HG03439 (cell line): ENCODE data around the gene ERN1.

Source experiments
- ATAC-seq: cut with Tn5 transposase; IDR thresholded peaks from one replicate; pipeline ENCODE4 v1.9.1; 2021; ENCODE audit warnings: mild to moderate bottlenecking, moderate library complexity; ENCODE audit not compliant: unreplicated experiment

The ERN1 gene

DNA sequence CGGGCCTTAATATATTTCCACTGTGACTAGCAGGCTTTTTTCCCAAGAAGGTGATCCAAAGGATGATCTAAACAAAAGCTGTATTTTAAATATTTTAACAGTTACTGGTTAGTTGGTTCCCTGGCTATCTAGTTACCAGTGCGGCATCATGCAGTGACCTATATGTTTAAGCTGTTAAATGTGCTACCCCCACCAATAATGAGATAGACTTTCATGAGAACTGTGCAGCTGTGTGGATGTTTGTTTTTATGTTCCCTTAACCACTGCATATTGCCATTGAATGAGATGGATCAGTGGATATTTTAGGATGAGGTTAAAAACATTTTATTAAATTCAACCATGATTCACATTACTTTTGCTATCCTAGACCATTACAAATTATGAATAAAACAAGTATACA lies 16.9 kb downstream of the ERN1 start:
- no peak for ATAC-seq

DNA sequence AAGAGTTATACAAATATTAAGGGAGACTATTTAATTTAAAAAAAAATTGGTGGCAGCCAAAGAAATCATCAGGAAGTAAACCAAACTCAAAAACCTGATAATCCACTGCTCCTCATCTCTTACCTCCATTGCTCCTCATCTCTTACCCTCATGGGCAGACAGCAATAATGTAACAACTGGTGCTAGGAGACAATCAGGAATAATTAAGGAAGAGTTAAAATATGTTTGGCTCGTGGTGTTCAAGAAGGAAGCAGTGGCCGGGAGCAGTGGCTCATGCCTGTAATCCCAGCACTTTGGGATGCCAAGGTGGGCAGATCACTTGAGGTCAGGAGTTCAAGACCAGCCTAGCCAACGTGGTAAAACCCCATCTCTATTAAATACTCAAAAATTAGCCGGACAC lies 18.1 kb downstream of the ERN1 start:
- no peak for ATAC-seq

DNA sequence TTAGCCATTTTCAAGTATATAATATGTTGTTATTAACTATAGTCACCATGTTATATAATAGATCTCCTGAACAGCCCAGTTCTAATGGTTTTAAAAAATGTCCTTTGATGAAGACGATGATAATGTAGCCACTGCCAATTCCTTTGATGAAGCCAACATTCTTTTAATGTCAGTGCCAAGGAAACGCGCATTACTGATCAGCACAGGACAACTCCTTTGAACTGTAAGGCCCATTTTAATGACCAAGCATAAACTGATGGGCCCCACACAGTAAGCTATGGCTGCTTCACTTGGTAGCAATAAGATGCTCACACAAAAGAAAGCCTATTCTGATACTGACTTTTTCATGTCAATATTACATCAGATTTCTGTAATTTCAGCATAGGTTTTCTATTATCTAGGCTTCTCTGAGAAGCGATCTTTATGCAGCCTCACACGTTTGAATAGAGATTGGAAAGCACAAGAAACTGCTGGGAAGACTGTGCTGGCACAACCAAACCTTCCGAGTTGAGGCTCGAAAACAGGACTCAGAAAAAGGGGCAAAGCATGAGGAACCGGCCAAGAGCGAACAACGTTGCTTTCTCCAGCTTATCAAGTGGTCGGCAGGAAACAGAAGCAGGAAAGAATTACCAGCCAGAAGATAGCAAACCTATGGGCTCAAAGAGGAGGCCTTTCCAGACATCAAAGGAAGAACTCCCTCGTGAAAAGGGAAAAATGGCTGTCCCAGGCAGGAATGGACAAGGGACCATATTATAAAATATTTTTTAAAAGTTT lies 19.4 kb downstream of the ERN1 start:
- ATAC-seq = no peak

DNA sequence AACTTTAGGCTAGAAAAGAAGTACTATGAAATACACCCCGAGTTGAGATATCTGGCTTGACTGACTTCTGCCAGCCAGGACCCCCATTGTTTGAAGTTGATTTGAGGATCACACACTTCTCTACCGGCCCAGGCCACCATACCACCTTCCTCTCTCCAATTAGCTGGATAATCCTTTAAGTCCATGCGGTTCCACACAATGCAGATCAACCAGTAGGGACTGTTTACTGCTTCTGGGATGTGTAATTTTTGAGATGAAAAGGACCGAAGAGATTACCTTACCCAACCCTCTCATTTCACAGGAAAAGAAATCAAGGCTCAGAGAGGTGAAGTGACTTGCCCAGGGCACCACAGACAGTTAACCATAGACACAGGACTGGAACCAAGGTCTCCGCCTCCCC lies 20.5 kb downstream of the ERN1 start:
- ATAC-seq = no peak

DNA sequence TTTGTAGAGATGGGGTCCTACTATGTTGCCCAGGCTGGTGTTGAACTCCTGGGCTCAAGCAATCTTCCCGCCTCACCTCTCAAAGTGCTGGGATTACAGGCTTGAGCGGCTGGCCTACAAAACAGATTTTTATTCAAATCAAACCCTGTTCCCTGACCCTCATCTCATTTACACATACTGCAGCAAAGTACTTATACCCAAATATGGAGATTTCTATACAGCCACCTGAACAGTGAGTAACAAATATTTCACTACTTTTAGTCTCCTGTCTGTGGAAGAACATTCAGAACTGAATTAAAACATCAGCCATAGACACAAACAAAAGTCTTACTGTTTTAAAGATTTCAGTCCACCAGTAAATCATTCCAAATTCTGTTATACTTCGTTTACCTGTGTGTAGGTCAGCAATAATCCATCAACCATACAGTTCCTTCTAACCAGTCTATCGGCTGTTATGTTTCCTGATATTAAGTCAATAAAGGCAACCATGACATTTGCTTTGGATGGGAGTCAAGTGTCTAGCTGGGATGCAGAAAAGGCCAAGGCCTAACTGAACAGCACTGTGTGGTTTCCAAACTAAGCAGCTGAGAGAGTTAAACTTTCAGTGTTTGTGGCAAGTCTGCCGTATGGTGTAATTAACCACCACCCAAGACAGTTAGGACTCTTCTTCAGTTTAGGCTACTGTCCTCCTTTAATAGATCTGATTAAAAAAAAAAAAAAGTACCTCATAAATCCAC lies 22.3 kb downstream of the ERN1 start:
- no peak for ATAC-seq

DNA sequence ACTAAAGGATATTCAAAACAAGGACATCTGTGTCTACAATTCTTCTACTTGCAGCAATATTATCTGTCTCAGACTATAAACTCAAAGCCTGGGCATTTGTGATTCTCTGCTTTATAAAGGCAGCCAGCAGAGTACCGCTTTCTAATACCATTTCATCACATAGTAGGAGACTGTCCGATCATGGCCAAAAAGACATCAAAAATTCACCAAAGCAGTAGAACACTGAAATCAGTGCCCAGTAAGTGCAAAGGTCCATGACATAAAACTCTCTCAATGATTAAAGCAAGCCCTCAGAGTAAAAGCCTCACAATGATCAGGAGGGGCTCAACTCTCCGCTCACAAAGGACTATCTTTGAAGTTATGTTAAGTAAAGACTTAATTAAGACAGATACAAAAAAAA lies 23.0 kb downstream of the ERN1 start:
- ATAC-seq = no peak

DNA sequence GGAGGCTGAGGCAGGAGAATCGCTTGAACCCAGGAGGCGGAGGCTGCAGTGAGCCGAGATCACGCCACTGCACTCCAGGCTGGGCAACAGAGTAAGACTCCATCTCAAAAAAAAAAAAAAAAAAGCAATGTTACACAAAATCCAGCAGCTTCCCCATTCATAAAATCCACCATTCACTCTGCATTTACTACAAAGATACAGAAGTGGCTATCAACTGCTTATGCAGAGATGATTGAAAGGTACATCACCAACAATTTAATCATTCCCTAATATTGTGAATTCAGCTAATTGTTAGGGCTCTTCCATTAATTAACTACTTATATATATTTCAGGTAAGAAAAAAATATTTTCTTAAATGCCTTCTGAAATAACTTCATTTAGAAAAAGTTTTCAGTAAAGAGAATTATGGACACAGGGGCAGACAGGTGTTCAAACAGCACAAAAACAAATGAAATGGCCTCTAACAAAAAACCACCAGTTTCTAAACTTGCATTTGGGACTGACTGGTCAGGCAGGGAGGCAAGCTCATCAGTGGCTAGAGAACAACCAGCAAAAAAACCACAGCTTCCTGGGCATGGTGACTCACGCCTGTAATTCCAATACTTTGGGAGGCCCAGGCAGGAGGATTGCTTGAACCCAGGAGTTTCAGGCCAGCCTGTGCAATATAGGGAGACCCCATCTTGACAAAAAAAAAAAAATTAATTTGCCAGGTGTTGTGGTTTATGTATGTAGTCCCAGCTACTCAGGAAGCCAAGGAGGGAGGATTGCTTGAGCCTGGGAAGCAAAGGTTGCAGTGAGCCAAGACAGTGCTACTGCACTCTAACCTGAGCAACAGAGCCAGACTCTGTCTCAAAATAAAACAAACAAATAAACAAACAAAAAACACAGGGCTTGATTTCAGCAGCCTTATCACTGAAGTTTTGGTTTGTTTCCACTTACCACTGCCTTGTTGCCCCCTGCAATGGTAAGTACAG lies 26.3 kb downstream of the ERN1 start:
- ATAC-seq = no peak

DNA sequence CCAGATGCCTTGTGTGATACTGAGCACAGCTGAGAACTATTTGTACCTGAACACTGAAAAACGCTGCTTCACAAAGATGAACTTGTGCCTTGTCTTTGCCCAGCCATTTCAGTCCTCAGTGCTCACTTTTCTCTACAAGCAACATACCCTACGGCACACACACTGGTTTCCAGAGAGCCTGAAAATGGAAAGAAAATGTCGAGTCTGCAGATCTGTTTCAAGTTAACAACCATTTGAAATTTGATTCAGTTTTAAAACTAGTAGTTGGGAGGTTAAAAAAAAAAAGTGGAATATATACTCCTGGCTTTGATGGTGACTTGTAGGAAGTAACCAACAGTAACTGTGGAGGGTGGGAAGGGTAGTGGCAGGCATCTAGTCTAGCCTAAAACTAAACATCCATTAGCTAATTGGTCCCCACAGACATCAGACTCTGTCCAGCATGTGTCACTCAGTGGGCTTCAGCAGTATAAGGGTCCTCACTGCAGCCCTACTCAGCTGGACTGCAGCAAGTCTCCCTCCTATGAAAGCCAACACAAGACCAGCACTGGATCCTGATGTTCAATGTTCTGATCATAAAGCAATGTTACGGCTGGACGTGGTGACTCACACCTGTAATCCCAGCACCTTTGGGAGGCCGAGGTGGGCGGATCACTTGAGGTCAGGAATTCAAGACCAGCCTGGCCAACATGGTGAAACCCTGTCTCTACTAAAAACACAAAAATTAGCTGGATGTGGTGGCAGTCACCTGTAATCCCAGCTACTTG lies 27.1 kb downstream of the ERN1 start:
- no peak for ATAC-seq

DNA sequence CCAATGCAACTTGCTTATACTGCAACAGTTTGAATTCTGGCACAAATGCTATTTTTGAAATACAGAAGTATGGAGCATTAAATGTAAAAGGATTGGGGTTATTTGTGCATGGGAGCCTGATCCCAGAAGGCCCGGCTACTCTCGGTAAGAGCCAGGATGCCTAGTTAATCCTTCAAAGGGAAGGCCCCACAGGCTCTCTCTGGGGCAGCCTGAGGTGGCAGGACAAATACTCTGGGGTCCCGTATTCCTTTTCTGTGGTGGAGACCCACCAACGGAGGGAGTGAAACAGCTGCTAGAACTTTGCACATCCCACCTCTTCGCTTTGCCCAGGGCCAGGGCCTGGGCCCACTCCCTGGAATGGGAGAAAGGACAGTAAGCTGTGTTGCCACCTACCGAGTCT lies 30.4 kb downstream of the ERN1 start:
- no peak for ATAC-seq

DNA sequence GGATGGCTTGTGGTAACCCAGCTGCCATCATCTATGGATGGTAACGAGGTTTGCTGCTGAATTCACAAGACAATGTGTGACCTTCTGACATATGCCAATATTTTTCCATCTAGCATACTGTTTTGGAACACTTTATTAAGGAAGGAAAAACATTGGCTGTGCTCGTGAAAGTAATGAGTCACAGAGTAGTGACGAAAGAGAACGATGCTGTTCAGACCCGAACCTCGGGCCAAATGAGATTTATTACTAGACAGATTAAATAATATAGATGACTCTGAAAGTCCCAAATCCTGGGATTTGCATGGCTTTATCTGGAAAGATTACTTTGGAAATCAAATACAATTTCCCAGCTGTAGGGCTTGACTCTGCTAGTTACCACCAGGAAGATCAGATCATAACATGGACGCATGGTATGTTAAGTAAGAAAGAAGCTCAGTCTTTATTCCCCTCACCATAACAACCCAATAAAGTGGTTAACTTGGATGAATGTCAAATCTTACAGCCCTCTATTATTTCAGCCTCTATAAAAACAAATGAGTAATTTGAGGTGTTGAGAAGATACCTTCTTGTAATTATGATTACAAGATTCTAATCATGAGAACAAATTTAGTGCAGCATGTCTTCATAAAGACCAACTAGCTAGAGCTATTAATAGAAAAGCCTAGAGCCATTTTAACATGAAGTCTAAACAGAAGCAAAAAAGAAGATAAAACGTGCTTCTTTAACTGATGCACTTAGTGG lies 32.6 kb downstream of the ERN1 start:
- no peak for ATAC-seq

DNA sequence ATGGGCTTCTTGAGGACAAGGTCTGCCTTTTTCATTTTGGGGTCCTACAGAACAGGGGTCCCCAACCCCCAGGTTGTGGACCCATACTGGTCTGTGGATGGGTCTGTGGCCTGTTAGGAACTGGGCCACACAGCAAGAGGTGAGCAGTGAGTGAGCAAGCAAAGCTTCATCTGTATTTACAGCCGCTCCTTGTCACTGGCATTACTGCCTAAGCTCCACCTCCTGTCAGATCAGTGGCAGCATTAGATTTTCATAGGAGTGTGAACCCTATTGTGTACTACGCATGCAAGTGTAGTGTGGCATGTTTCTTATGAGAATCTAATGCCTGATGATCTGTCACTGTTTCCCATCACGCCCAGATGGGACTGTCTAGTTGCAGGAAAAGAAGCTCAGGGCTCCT lies 33.9 kb downstream of the ERN1 start:
- no peak for ATAC-seq

DNA sequence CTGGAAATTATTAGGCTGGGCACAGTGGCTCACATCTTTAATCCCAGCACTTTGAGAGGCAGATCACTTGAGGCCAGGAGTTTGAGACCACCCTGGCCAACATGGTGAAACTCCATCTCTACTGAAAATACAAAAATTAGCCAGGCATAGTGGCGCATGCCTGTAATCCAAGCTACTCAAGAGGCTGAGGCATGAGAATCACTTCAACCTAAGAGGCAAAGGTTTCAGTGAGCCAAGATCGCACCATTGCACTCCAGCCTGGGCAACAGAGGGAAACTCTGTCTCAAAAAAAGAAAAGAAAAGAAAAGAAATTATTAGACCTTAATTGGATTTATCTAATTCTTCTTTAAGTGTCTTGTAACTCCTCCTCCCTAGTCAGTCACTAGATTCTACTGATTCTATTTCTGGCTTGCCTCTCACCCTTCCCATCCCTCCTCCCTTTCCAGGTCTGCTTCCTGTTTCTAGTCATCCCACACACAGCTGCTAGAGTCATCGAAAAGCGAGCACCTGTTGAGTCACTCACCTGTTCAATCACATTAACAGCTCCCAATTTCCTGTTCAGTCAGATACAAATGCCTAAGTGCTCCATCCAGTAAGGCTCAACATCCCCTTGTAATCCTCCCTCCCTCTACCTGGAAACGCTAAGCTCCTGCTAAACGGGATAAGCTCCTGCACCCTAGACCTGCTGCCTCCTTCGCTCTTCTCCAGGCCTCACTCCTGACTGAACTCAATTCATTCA lies 34.6 kb downstream of the ERN1 start:
- no peak for ATAC-seq

DNA sequence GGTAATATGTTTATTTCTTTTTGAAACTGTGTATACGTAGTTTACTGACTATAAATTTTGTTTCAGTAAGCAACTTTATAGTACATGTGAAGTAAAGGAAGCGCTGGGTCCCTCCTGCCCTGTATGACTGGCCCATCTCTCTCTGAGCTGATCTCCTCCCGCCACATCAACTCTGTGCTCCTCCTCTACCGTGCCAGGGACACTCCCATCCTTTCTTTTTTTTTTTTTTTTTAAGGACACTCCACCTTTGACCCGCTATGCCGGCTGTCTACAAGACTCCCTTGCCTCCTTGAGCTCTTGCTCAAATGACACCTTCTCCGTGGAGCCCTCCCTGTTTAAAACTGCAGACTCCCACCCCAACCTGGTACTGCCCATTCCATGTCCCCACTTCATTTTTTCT lies 35.5 kb downstream of the ERN1 start:
- no peak for ATAC-seq

DNA sequence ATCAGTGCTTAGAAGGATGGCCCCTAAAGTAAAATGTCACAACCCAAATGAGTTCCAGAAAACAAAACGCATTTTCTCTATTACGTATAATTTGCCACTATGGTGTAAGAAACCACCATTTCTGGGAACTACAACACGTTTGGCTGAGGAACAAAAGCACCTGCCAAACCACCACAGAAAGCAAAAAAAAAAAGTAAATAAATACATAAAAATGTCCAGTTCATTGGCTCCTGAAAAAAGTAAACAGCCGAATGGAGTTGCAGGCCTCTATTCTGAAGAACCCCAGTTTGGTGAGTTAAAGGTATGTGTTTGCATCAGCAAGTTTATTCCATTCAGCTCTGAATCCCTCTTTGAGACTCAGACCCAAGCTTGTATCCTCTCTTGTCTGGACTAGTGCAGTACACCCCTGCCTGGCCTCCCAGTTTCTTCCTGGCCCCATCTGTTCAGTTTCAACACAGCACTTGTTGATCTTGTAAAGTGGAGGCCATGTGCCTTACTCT lies 36.9 kb downstream of the ERN1 start:
- no peak for ATAC-seq

DNA sequence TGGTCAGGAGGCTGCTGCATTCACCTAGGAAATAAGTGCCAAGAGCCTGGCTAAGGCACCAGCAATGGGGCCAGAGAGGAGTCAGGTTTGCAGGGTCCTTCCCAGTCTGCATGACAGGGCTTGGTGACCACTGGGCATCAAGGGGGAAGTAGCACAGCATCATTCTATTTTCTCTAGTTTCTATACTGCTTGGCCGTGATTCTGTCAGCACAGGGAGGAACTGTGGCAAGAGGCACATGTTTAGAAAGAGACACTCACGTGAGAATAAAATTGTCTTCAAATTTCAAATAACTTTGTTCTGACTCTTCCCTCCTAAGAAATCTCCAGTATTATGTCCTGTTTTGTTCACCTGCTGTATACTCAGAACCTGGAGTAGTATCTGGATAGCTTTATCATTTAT lies 37.8 kb downstream of the ERN1 start:
- ATAC-seq = no peak

DNA sequence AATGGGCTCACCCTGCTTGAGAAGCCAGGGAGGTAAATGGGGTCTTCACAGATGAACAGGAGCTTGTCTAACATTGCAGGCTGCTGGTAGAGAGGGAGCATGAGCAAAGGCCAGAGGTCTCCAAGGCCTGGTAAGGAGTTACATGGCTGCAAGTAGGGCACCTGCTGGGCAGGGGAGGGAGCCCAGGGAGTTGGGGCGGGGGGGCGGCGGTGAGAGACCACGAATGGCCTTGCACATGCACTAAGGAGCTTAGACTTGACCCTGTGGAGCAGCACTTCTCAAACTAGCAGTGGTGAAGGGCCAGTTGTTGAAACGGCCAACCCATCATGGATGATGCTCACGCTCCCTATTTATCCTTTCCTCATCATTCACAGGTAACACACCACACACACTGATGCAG lies 38.4 kb downstream of the ERN1 start:
- no peak for ATAC-seq

DNA sequence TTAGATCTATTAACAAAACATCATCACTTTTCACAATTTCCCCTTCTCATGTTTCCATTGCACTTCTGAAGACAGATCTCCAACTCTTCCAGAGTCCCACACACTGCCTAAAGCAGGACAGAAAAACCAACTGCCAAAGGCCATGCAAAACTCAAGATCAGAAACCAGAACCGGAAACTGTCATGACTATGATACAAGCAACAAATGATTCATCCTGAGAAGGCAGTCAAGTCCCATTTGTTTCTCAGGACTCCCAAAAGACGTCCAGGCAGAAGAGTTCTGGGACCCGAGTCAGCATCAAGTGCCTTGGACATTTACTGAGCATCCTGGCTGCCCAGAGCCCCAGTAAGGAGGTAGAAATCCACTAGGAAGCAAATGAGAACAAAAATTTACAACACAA lies 38.8 kb downstream of the ERN1 start:
- peak; percentile 57 for ATAC-seq

DNA sequence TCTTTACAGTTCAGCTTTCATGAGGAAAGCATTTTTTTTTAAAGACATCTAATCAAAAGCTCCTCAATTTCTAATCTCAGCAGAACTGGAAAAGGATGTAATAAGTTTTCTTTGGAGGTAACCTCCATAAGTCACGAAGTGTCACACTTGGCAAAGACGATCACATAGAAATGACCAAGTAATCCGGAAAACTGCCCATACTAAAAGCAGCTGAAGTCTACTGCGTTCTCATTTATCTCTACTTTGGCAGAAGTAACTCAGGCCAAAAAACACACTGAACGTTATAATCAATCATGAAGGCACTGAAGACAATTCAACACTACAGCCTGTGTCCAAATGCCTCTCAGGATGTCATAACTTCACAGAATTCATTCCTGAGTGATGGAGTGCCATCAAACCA lies 39.8 kb downstream of the ERN1 start:
- no peak for ATAC-seq
